Retinal pigment epithelial cell (primary cell): ENCODE results near the gene SPPL2A.

Source experiments
- DNase-seq: peaks from one replicate; pipeline ENCODE4 v3.0.0-alpha.2; 2010; ENCODE audit warnings: low read depth
- H3K4me3 ChIP-seq: 2 replicates; pipeline ENCODE4 v1.5.1; 2011; ENCODE audit warnings: mild to moderate bottlenecking, low read length, control low read depth, moderate library complexity
- CTCF ChIP-seq: conservative IDR thresholded peaks from 2 replicates; pipeline ENCODE4 v1.5.1; 2011; ENCODE audit warnings: low read depth, low read length, control low read depth, inconsistent platforms

The SPPL2A gene

GRCh38 chr15:50786438-50786837 lies 20.9 kb upstream of the SPPL2A start:
- no peak for DNase-seq
- no peak for TF ChIP-seq CTCF
- H3K4me3 ChIP-seq: no peak overlapping the region

- TF ChIP-seq CTCF: no peak
- H3K4me3 ChIP-seq: no peak overlapping the region
- no peak for DNase-seq
These were observed 18.4 kb upstream of the SPPL2A start for GRCh38 chr15:50783895-50784294.

GRCh38 chr15:50783411-50783810 lies 17.9 kb upstream of the SPPL2A start:
- no peak for DNase-seq
- TF ChIP-seq CTCF: no peak
- no peak overlapping the region for H3K4me3 ChIP-seq

GRCh38 chr15:50778086-50778485 lies 12.6 kb upstream of the SPPL2A start:
- H3K4me3 ChIP-seq: no peak overlapping the region
- no peak for DNase-seq
- TF ChIP-seq CTCF: no peak

GRCh38 chr15:50777042-50777441 lies 11.5 kb upstream of the SPPL2A start:
- no peak overlapping the region for H3K4me3 ChIP-seq
- DNase-seq: no peak
- TF ChIP-seq CTCF: no peak

GRCh38 chr15:50774450-50774849 lies 8.9 kb upstream of the SPPL2A start:
- DNase-seq: no peak
- no peak for TF ChIP-seq CTCF
- H3K4me3 ChIP-seq: no peak overlapping the region

GRCh38 chr15:50773389-50773788 lies 7.9 kb upstream of the SPPL2A start:
- no peak for DNase-seq
- TF ChIP-seq CTCF: no peak
- no peak overlapping the region for H3K4me3 ChIP-seq
